AG04449 (cell line): ENCODE data around the gene ALPK3.

Experiments used
- CTCF ChIA-PET: fragments of 350-600 bp; formaldehyde crosslinking; extraction: SDS; loops from one replicate; lab custom pipeline; 2021; ENCODE audit warnings: antibody characterized with exemption; lab: Yijun Ruan, JAX
- POLR2A ChIA-PET: fragments of 400-600, 350-600 bp; formaldehyde crosslinking; extraction: SDS; loops from one replicate; lab custom pipeline; 2020; ENCODE audit warnings: antibody characterized with exemption, inconsistent platforms; lab: Yijun Ruan, JAX
- DNase-seq: peaks from one replicate; pipeline ENCODE4 v3.0.0-alpha.2; 2010; ENCODE audit warnings: low read depth, low spot score
- H3K4me3 ChIP-seq: 2 replicates; pipeline ENCODE4 v1.5.1; 2011; ENCODE audit warnings: low read depth, mild to moderate bottlenecking, control low read depth, low read length
- CTCF ChIP-seq: IDR thresholded peaks from one replicate; pipeline ENCODE4 v1.5.1; 2011; ENCODE audit warnings: mild to moderate bottlenecking, moderate library complexity, low read length, control low read depth, inconsistent platforms; ENCODE audit not compliant: insufficient read depth; ENCODE audit errors: missing control alignments

Gene ALPK3

GRCh38 chr15:84859144-84859543 is 42.0 kb downstream of the ALPK3 start:
- H3K4me3 ChIP-seq, result no peak overlapping the region
- no peak for TF ChIP-seq CTCF
- POLR2A ChIA-PET, result no interaction called here
- no peak for DNase-seq
- CTCF ChIA-PET, result interaction anchor here (1.3 kb wide), 1 partner anchor 13 kb away, joined by 3 read pairs; no protein-coding TSS in a partner anchor

GRCh38 chr15:84859651-84860050 is 42.5 kb downstream of the ALPK3 start:
- POLR2A ChIA-PET, result no interaction called here
- CTCF ChIA-PET, result interaction anchor here (1.3 kb wide), 1 partner anchor 14 kb away, joined by 3 read pairs; no protein-coding TSS in a partner anchor
- no peak overlapping the region for H3K4me3 ChIP-seq
- no peak for DNase-seq
- no peak for TF ChIP-seq CTCF

- ChIA-PET CTCF (interaction anchor here (1.4 kb wide), 1 partner anchor 66 kb away, joined by 4 read pairs; no protein-coding TSS in a partner anchor), POLR2A (no interaction called here)
- TF ChIP-seq CTCF, result no peak
- H3K4me3 ChIP-seq, result no peak overlapping the region
- no peak for DNase-seq
Measured at GRCh38 chr15:84861781-84862180, 44.6 kb downstream of the ALPK3 start.

GRCh38 chr15:84862214-84862975 is 45.2 kb downstream of the ALPK3 start:
- POLR2A ChIA-PET, result no interaction called here
- no peak for TF ChIP-seq CTCF
- CTCF ChIA-PET, result interaction anchor here (1.4 to 1.9 kb wide), 2 partner anchors 8 to 66 kb away, joined by 4 to 7 read pairs; no protein-coding TSS in a partner anchor
- H3K4me3 ChIP-seq, result no peak overlapping the region
- no peak for DNase-seq

GRCh38 chr15:84863565-84864443 is 46.6 kb downstream of the ALPK3 start:
- CTCF ChIA-PET, result interaction anchor here (0.6 to 1.9 kb wide), 6 partner anchors 9 to 180 kb away, joined by 3 to 7 read pairs (median 6); no protein-coding TSS in a partner anchor
- DNase-seq, result no peak

More at GRCh38 chr15:84863565-84864443, 46.6 kb downstream of the ALPK3 start:
- TF ChIP-seq CTCF, result no peak
- POLR2A ChIA-PET, result no interaction called here
- no peak overlapping the region for H3K4me3 ChIP-seq
